ENCODE data around the gene USP48.

The USP48 gene

DNA sequence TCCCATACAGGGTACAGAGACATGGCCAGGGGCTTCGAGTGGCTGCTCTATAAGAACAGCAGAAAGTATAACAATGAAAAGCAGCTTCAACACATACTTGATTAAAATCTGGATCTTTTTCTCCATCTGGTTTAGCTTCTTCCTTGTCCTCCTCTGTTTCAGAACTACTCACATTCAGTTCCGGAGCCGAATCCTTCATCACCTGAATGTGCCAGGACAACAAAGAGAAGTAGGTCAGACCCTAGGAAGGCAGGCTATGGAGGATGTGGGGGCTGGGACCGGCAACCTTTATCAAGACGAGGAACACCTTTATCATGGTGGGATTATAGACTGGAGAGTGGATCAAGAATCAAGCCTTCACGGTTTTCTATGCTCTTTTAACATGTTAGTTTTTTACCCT lies 81.5 kb downstream of the USP48 start:
- no peak overlapping the region for H3K27ac ChIP-seq

DNA sequence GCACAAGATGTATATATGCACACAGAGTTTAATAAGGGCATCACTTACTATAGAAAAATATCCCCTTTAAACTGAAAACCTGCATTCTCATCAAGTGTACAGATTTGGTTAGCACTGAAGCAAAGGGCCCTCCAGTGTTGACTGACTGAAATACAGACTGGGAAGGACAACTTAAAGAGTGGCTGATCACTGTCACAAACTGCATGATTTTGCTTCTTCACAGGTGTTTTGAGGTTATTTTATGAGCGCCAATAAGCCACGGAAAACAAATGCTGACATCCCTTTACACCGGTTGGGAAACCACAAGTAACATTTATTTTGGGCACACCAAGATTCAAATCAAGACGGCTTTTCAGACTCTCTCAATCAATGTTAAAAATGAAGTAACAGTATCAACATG lies 82.9 kb downstream of the USP48 start:
- Histone ChIP-seq H3K27ac (no peak overlapping the region), H3K36me3 (peaks cover 40% of the 10 kb centered on the region), H3K9me3 (ENCODE audit: severe bottlenecking) (no peaks in the 10 kb centered on the region), H3K27me3 (ENCODE audit: insufficient read depth, low read depth, severe bottlenecking) (no peaks in the 10 kb centered on the region), H3K4me3 (ENCODE audit: low read depth, low read length) (no peak overlapping the region)
- no peak for DNase-seq
- TF ChIP-seq, protein P1, sequence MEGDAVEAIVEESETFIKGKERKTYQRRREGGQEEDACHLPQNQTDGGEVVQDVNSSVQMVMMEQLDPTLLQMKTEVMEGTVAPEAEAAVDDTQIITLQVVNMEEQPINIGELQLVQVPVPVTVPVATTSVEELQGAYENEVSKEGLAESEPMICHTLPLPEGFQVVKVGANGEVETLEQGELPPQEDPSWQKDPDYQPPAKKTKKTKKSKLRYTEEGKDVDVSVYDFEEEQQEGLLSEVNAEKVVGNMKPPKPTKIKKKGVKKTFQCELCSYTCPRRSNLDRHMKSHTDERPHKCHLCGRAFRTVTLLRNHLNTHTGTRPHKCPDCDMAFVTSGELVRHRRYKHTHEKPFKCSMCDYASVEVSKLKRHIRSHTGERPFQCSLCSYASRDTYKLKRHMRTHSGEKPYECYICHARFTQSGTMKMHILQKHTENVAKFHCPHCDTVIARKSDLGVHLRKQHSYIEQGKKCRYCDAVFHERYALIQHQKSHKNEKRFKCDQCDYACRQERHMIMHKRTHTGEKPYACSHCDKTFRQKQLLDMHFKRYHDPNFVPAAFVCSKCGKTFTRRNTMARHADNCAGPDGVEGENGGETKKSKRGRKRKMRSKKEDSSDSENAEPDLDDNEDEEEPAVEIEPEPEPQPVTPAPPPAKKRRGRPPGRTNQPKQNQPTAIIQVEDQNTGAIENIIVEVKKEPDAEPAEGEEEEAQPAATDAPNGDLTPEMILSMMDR (IDR thresholded peaks at IDR 0.05; ENCODE audit: low read depth, low read length), result no peak

More for the DNA sequence above, 81.5 kb downstream of the USP48 start:
- Histone ChIP-seq H3K9me3 (ENCODE audit: severe bottlenecking) (no peaks in the 10 kb centered on the region), H3K4me3 (ENCODE audit: low read depth, low read length) (no peak overlapping the region), H3K36me3 (peaks cover 42% of the 10 kb centered on the region), H3K27me3 (ENCODE audit: insufficient read depth, low read depth, severe bottlenecking) (no peaks in the 10 kb centered on the region)
- TF ChIP-seq, protein P1 (IDR thresholded peaks at IDR 0.05; ENCODE audit: low read depth, low read length), result no peak
- DNase-seq, result no peak

- Histone ChIP-seq H3K36me3 (peaks cover 46% of the 10 kb centered on the region), H3K27ac (no peak overlapping the region), H3K9me3 (ENCODE audit: severe bottlenecking) (no peaks in the 10 kb centered on the region), H3K27me3 (ENCODE audit: insufficient read depth, low read depth, severe bottlenecking) (no peaks in the 10 kb centered on the region), H3K4me3 (ENCODE audit: low read depth, low read length) (no peak overlapping the region)
- DNase-seq, result no peak
- TF ChIP-seq, protein P1 (IDR thresholded peaks at IDR 0.05; ENCODE audit: low read depth, low read length), result no peak
These were observed 86.0 kb downstream of the USP48 start for GRCh38 chr1:21696931-21697330.

GRCh38 chr1:21693732-21694131 lies 89.2 kb downstream of the USP48 start:
- TF ChIP-seq, protein P1 (IDR thresholded peaks at IDR 0.05; ENCODE audit: low read depth, low read length), result no peak
- Histone ChIP-seq H3K4me3 (ENCODE audit: low read depth, low read length) (no peak overlapping the region), H3K36me3 (peaks cover 40% of the 10 kb centered on the region), H3K27me3 (ENCODE audit: insufficient read depth, low read depth, severe bottlenecking) (no peaks in the 10 kb centered on the region), H3K9me3 (ENCODE audit: severe bottlenecking) (no peaks in the 10 kb centered on the region), H3K27ac (no peak overlapping the region)
- no peak for DNase-seq

GRCh38 chr1:21691739-21692138 lies 91.2 kb downstream of the USP48 start:
- H3K27me3 ChIP-seq (ENCODE audit: insufficient read depth, low read depth, severe bottlenecking), result no peaks in the 10 kb centered on the region
- no peaks in the 10 kb centered on the region for H3K9me3 ChIP-seq (ENCODE audit: severe bottlenecking)
- DNase-seq, result no peak
- no peak overlapping the region for H3K27ac ChIP-seq
- no peak overlapping the region for H3K4me3 ChIP-seq (ENCODE audit: low read depth, low read length)
- TF ChIP-seq, protein P1 (IDR thresholded peaks at IDR 0.05; ENCODE audit: low read depth, low read length), result no peak
- H3K36me3 ChIP-seq, result peaks cover 51% of the 10 kb centered on the region

GRCh38 chr1:21689661-21690372 lies 93.1 kb downstream of the USP48 start:
- no peak overlapping the region for H3K4me3 ChIP-seq (ENCODE audit: low read depth, low read length)
- no peak overlapping the region for H3K27ac ChIP-seq
- TF ChIP-seq, protein P1 (IDR thresholded peaks at IDR 0.05; ENCODE audit: low read depth, low read length), result no peak
- H3K27me3 ChIP-seq (ENCODE audit: insufficient read depth, low read depth, severe bottlenecking), result no peaks in the 10 kb centered on the region
- no peak for DNase-seq
- H3K9me3 ChIP-seq (ENCODE audit: severe bottlenecking), result no peaks in the 10 kb centered on the region
- H3K36me3 ChIP-seq, result peaks cover 56% of the 10 kb centered on the region
